Loucy (cell line): Measurements from ENCODE around the gene USH1G.

Source experiments
- H2AFZ ChIP-seq: fragments of 200-600 bp; sonication (generic); 2 replicates; pipeline ENCODE4 v1.6.0; 2016; ENCODE audit warnings: antibody characterized with exemption, mild to moderate bottlenecking, low read length, moderate library complexity
- H3F3A ChIP-seq: fragments of 200-600 bp; 2 replicates; pipeline ENCODE4 v1.6.0; 2016; ENCODE audit warnings: antibody characterized with exemption, low read depth, mild to moderate bottlenecking
- H3K27me3 ChIP-seq: fragments of 200-600 bp; sonication (generic); 2 replicates; pipeline ENCODE4 v1.6.1; 2014; ENCODE audit warnings: low read length, mild to moderate bottlenecking; ENCODE audit not compliant: insufficient read depth, poor library complexity, severe bottlenecking
- H3K36me3 ChIP-seq: fragments of 200-600 bp; sonication (generic); 2 replicates; pipeline ENCODE4 v1.6.1; 2016; ENCODE audit warnings: low read length; ENCODE audit not compliant: insufficient read depth
- H3K4me1 ChIP-seq: fragments of 200-600 bp; sonication (generic); 2 replicates; pipeline ENCODE4 v1.5.1; 2014; ENCODE audit warnings: low read length, mild to moderate bottlenecking; ENCODE audit not compliant: insufficient read depth, poor library complexity, severe bottlenecking
- H3K4me2 ChIP-seq: fragments of 200-600 bp; sonication (generic); 2 replicates; pipeline ENCODE4 v1.6.0; 2014; ENCODE audit warnings: antibody characterized with exemption, low read length, low read depth, mild to moderate bottlenecking; ENCODE audit not compliant: poor library complexity, severe bottlenecking
- H3K4me3 ChIP-seq: fragments of 200-600 bp; sonication (generic); 2 replicates; pipeline ENCODE4 v1.5.1; 2014; ENCODE audit warnings: low read length, mild to moderate bottlenecking, mixed read lengths; ENCODE audit not compliant: poor library complexity, severe bottlenecking
- H3K79me2 ChIP-seq: fragments of 200-600 bp; sonication (generic); 2 replicates; pipeline ENCODE4 v1.6.1; 2014; ENCODE audit warnings: low read length; ENCODE audit not compliant: insufficient read depth
- H3K9ac ChIP-seq: fragments of 200-600 bp; sonication (generic); 2 replicates; pipeline ENCODE4 v1.6.0; 2014; ENCODE audit warnings: mild to moderate bottlenecking, low read depth, low read length, moderate library complexity; ENCODE audit not compliant: poor library complexity, severe bottlenecking
- H3K9me2 ChIP-seq: fragments of 200-600 bp; sonication (generic); replicated peaks from 2 replicates; pipeline ENCODE4 v1.6.1; 2016; ENCODE audit warnings: low read depth, low read length, mixed read lengths
- H3K9me3 ChIP-seq: fragments of 200-600 bp; sonication (generic); 2 replicates; pipeline ENCODE4 v1.6.1; 2014; ENCODE audit warnings: mild to moderate bottlenecking, antibody characterized with exemption, low read length, low read depth; ENCODE audit not compliant: insufficient read depth
- H4K20me1 ChIP-seq: fragments of 200-600 bp; sonication (generic); 2 replicates; pipeline ENCODE4 v1.6.0; 2014; ENCODE audit warnings: antibody characterized with exemption, low read length, mild to moderate bottlenecking; ENCODE audit not compliant: insufficient read depth, poor library complexity, severe bottlenecking
- EZH2phosphoT487 ChIP-seq: fragments of 200-600 bp; IDR thresholded peaks from 2 replicates; pipeline ENCODE4 v1.6.1; 2018; ENCODE audit warnings: antibody characterized with exemption, mild to moderate bottlenecking, moderate library complexity, borderline replicate concordance
- TF ChIP-seq, protein P1 (sequence below): fragments of 200-600 bp; sonication (generic); conservative IDR thresholded peaks from 2 replicates; pipeline ENCODE4 v1.5.1; 2014; ENCODE audit warnings: mild to moderate bottlenecking, antibody characterized with exemption, low read length

Gene USH1G

DNA sequence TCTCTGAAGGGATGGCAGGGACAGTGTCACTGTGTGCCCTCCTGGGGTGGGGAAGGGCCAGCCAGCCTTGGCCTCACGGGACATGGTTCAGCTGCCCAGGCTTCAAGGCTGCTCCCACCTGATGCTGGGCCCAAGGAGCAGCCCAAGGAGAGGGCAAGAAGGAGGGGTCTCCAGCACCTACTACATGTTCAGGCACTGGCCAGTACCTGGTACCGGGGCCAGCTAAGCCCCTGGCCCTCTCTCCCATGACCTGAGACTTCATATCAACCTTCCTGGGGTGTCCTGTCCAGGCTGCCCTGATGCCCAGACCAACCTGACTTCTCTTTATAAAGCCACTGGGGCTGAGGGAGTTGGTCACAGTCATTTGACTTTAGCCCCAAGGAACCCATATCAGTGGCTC, 1.3 kb downstream of the USH1G start:
- Histone ChIP-seq H3K4me2 (no peak overlapping the region), H3F3A (no peaks in the 10 kb centered on the region), H3K9ac (no peak overlapping the region), H3K4me3 (no peak overlapping the region), H3K9me3 (no peaks in the 10 kb centered on the region), H3K9me2 (no peaks in the 10 kb centered on the region), H3K27me3 (no peaks in the 10 kb centered on the region), H4K20me1 (no peaks in the 10 kb centered on the region), H3K4me1 (no peaks in the 10 kb centered on the region), H2AFZ (no peak overlapping the region), H3K79me2 (no peaks in the 10 kb centered on the region), H3K36me3 (no peaks in the 10 kb centered on the region)
- TF ChIP-seq EZH2phosphoT487: no peak

DNA sequence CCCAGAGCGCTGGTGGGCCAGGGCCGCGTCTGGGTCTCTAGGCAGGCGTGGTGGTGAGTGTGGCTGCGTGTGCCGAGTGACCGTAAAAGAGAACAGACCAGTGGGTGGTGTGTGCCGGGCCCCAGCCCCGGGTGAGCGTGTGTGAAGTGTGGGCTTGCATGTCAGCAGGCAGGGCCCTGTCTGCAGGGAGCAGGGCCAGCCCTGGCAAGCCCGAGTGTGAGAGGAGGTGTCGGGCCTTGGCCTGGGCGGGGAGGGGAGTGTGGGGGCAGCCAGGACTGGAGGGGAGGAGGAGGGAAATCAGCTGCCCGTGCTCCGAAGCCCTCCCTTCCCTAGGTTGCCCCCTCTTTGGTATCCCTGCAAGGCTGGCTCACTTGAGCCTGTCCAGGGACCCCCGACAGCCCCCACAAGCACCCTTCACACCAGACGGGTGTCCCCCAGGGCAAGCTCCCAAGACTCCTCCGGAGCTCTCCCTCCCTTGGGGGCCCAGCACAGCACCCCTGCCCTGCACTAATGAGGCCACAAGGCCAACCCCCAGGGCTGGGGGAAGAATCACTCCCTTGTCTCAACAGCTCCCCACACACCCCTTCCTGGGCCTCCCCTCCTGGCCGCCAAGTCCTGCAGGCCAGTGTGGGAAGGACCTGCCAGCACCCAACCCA, 1.9 kb downstream of the USH1G start:
- no peak overlapping the region for H3K4me3 ChIP-seq
- no peak overlapping the region for H2AFZ ChIP-seq
- H3K9me2 ChIP-seq: no peaks in the 10 kb centered on the region
- no peaks in the 10 kb centered on the region for H3K27me3 ChIP-seq
- no peaks in the 10 kb centered on the region for H3K9me3 ChIP-seq
- no peaks in the 10 kb centered on the region for H3K36me3 ChIP-seq
- no peaks in the 10 kb centered on the region for H3F3A ChIP-seq
- H3K9ac ChIP-seq: no peak overlapping the region
- H4K20me1 ChIP-seq: no peaks in the 10 kb centered on the region
- TF ChIP-seq EZH2phosphoT487: no peak
- TF ChIP-seq, protein P1, sequence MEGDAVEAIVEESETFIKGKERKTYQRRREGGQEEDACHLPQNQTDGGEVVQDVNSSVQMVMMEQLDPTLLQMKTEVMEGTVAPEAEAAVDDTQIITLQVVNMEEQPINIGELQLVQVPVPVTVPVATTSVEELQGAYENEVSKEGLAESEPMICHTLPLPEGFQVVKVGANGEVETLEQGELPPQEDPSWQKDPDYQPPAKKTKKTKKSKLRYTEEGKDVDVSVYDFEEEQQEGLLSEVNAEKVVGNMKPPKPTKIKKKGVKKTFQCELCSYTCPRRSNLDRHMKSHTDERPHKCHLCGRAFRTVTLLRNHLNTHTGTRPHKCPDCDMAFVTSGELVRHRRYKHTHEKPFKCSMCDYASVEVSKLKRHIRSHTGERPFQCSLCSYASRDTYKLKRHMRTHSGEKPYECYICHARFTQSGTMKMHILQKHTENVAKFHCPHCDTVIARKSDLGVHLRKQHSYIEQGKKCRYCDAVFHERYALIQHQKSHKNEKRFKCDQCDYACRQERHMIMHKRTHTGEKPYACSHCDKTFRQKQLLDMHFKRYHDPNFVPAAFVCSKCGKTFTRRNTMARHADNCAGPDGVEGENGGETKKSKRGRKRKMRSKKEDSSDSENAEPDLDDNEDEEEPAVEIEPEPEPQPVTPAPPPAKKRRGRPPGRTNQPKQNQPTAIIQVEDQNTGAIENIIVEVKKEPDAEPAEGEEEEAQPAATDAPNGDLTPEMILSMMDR: no peak
- no peaks in the 10 kb centered on the region for H3K4me1 ChIP-seq
- H3K4me2 ChIP-seq: no peak overlapping the region
- no peaks in the 10 kb centered on the region for H3K79me2 ChIP-seq

DNA sequence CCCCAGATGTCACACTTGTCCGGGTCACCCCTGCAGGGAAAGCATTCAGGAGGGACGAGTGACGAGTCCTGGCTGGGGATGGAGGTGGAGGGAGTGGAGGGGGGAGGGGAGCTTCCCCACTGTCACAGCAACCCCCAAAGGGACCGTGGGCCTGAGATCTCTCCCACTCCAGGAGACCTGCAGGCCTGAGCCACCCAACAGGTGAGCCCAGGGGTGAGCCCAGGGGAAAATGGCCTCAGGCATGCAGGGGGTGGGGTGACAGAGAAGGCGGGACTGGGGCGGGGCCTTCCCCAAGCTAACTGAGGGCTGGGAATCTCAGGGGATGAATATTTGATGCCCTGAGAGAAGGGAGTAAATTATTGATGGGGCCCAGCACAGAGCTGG, 2.4 kb downstream of the USH1G start:
- no peak overlapping the region for H2AFZ ChIP-seq
- H3K9ac ChIP-seq: no peak overlapping the region
- no peaks in the 10 kb centered on the region for H3K27me3 ChIP-seq
- no peaks in the 10 kb centered on the region for H3K9me2 ChIP-seq
- no peaks in the 10 kb centered on the region for H3K9me3 ChIP-seq
- H4K20me1 ChIP-seq: no peaks in the 10 kb centered on the region
- H3K4me2 ChIP-seq: no peak overlapping the region
- H3K4me1 ChIP-seq: no peaks in the 10 kb centered on the region
- no peak overlapping the region for H3K4me3 ChIP-seq
- H3K36me3 ChIP-seq: no peaks in the 10 kb centered on the region
- H3F3A ChIP-seq: no peaks in the 10 kb centered on the region
- H3K79me2 ChIP-seq: no peaks in the 10 kb centered on the region
- TF ChIP-seq, protein P1: no peak
- no peak for TF ChIP-seq EZH2phosphoT487

DNA sequence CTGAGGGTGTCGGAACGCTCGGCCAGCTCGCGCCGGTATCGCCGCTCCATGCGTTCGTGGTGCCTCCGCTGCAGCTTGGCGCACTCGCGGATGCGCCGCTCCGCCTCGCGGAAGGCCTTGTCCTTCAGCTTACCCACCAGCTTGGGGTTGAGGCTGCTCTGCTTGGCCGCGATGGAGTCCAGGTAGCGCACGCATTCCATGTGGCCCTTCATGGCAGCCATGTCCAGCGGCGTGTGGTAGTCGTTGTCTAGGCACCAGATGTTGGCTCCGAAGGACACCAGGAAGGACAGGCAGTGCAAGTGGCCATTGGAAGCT, 2.8 kb downstream of the USH1G start:
- no peak overlapping the region for H2AFZ ChIP-seq
- no peaks in the 10 kb centered on the region for H3K9me2 ChIP-seq
- H3K9ac ChIP-seq: no peak overlapping the region
- no peaks in the 10 kb centered on the region for H3K27me3 ChIP-seq
- no peaks in the 10 kb centered on the region for H4K20me1 ChIP-seq
- no peaks in the 10 kb centered on the region for H3K9me3 ChIP-seq
- H3K79me2 ChIP-seq: no peaks in the 10 kb centered on the region
- no peak overlapping the region for H3K4me2 ChIP-seq
- no peak for TF ChIP-seq EZH2phosphoT487
- TF ChIP-seq, protein P1: no peak
- no peak overlapping the region for H3K4me3 ChIP-seq
- H3F3A ChIP-seq: no peaks in the 10 kb centered on the region
- no peaks in the 10 kb centered on the region for H3K36me3 ChIP-seq
- no peaks in the 10 kb centered on the region for H3K4me1 ChIP-seq
